DMS53 (cell line): ENCODE data around the gene RGS3.
A peak's percentile ranks its signal among the peaks of the same experiment; 100 is the strongest.

Experiments used
- DNase-seq: peaks from one replicate; lab custom pipeline; 2025; lab: John Stamatoyannopoulos, UW

Gene RGS3

DNA sequence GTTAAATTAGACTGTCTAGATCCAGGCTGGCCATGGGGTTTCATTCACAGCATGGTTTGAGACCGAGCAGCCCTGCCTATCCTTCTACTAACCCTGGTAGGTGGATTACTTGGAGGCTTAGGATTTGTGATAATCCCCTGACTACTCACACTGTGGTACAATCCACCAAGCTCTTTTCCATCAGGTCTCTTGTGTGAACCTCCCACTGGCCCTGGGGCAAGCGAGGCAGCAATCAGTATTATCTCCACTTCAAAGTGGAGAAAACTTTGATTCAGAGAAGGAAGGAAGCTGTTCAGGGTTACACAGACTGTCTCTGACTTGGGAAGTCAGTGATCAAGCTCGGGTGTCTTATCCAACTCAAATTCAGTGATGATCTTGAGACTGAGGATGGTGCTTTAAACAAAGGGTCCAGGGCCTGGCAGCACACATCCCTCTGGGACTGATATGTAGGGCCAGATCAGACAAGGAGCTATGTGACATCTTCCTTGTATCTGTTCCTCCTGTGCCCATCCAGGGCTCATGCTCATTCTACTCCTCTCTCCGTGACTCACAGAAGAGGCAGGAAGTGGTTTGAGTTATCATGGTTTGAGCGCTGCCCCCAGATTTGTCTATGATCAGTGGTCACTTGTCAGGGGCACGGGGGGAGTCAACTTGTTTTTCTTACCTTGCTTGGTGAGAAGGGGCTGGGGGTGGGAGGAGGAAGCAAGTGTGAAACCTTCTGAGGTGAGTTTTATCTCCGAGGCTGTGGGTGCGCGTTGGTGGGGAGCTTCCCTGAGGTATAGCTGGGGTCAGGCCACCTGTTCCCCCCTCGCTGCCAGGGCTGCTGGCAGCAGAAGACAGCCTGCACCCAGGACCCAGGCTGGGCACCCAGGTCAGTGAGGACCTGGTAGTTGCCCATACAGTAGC, 48.6 kb downstream of the RGS3 start:
- no peak for DNase-seq

DNA sequence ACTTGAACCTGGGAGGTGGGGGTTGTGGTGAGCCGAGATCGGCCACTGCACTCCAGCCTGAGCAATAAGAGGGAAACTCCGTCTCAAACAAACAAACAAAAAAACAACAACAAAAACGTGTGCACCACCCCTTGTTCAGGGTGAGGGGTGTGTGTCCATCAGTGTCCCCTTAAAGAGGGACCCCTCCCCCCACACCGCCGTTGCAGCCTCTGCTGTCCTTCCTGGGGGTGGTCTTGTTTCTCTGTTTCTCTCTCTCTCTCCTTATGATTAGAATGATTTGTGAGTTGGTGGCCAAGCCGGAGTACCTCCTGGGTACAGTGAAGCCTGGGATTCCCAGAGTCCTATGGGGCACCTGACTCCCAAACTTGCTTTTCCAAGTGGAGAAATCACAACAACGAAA, 49.6 kb downstream of the RGS3 start:
- DNase-seq = no peak

DNA sequence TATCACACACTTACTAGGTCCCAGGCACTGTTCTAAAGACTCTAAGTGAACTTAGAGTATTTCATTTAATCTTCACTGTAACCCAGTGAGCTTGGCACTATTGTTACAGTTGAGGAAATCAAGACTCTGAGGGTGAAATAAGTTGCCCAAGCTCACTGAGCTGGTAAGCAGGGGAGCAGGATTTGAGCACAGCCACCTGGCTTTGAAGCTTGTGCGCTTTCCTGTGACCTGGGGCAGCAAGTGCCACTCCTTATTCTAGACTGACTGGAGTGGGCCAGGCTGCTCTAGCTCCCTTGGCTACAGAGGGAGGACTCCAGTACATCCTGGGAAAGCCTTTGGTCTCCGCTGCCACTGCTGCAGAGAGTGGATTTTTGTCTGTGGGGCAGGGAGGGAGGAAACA, 50.0 kb downstream of the RGS3 start:
- no peak for DNase-seq

DNA sequence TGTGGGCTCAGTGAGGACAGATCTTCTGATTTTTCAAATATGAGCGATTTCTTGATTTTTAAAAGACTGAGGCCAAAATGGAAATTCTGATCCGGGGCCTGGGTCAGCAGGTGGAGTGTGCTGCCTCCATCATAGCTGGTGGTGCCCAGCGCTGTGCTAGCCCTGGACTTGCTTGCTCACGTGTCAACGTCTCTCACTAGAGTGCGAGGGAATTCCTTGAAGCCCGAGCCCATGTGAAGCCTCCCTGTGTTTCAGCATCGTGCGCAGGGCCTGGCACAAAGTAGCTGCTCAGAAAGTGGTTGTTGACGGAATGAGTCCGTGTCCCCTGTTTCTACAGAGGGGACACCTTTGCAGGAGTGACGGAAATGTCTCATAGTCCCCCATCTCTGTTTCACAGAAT, 50.5 kb downstream of the RGS3 start:
- DNase-seq = no peak

DNA sequence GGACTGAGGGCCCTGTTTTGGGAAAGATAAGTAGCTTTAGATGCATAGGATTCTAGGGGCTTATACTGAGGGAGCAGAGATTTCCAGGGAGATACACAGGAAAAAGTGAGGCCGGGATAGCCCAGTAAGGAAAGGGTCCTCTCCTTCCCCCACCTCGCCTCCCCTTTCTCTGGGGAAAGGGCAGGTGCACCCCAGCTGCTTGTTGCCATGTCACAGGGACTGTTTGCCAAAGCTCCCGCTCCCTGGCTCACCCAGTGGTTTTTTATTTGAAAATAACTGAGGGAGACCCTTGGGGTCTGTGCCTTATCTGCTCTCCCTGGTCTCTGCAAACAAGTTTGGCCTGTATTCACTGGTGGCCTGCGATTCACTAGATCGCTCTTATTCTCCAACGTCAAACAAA, 51.2 kb downstream of the RGS3 start:
- no peak for DNase-seq

DNA sequence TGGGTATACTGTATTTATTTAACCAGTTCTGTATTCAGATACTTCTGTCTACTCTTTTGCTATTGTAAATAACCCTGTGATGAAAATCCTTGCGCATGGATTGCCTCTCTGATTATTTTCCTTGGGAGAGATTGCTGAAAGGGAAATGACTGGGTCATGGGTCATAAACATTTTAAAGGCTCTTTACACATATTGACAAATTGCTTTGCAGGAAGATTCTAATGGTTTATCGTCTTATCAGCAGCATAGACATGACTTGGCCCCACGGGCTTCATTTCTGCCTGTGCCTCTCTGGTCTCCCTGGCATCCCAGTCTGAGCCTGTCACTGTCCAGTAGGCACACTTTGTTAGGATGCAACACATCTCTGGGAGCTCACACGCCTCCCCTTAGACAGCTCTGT, 52.3 kb downstream of the RGS3 start:
- DNase-seq = no peak

DNA sequence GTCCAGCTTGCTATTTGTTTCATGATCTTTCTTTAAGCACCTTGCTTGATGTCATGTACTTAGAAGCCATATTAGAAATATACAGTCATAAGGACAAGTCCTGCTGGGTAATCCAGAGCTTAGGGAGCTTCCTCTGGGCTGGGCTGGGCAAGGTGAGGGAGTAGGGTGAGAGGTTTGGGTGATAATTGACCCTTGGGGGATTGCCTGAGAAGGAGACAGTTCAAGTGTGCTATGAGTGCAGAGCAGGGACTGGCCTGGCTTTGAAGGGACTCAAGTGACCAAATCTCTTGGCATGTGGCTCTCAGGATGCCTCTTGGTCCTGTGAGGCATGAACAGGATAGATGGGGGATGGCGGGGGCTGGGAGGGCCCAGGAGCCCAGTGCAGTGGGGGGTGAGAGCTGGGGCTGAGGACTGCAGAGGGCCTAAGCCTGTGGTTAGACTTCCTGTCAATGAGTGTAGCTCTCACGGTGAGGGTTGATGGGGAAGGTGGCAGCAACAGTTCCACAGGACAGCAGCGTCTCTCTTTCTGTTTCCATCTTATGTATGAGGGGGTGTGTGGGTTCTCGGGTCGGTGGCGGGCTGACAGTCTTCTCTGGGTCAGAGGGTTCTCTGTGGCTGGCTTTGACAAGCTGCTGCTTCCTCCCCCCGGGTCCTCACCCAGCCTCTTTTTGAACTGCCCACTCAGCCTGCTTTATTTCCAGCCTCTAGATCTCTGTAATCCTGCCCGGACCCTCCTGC, 53.5 kb downstream of the RGS3 start:
- no peak for DNase-seq

DNA sequence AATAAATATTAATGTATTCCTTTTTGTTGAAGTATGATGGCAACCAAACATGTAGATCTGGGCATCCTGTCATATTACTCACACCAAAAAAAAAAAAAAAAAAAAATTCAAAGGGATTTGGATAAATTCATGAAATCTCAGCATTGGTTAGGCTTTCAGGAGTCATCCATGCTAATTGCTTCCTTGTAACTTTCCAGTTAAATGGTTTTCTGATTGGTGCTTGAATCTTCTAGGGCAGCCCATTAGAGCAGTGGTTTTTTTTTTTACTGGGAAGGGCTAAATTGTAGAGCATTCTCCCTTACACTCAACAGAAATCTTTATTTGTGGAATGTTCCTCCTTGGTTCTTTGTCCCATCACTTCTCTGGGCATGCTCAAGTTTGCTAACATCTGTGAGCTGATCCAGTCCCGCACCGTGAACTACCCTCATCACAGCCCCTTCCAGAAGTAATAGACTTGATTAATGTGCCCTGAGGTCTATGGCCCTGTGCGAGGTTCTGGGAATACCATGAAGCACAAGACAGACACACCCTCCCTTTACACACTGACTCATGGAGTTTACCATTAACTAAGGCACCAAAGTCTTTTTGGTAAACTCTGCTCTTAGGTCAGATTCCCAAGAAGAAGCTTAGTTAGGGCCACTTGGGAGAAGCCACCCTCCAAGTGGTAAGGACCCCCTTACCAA, 56.0 kb downstream of the RGS3 start:
- no peak for DNase-seq

DNA sequence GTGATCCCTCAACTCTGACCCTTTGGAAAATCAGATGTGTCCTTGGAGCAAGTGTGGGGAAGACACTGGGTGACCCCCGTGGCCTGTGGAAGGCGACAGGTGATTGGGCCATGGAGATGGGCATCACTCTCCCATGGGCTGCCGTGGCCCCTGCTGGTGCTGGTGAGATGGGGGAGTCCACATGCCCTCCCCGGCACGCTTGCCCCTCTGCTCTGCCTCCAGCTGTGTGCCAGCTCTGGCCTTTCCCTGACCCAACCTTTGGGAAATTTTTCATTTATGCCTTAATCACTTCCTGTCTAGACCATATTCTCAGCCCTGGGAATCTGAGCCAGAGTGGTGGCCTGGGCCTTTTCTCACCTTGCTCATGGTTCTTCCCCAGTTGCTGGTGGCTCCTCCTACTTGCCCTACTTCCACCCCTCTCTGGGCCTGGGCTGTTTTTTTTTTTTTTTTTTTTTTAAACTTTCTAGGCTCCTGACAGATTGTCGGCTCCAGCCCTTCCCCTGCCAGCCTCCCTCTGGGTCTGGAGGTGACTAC, 56.6 kb downstream of the RGS3 start:
- DNase-seq = peak; percentile 3

DNA sequence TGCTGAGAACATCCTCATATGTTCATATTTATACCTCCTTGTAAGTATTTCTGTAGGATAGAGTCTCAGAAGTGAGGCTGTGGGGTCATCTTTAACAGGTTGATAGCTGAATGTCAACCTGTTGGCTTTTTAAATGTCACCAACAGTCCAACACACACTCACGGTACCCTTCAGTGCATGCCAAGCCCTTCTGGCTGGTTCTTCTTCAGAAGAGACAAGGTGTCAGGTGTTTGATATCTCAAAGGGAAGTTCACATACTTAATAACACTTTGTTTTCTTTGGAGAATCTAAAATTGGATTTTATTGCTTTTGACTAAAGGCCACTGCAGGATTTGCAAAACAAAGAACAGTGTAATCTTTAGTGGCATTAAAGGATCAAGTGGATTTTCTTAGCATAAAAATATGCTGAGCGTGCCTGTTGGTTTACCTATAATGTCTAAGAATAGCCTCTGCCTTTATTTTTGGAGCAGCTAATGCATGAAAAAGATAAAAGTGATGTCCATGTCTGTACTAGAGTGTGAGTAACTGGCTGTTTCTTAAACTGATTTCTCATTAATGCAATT, 58.2 kb downstream of the RGS3 start:
- no peak for DNase-seq

DNA sequence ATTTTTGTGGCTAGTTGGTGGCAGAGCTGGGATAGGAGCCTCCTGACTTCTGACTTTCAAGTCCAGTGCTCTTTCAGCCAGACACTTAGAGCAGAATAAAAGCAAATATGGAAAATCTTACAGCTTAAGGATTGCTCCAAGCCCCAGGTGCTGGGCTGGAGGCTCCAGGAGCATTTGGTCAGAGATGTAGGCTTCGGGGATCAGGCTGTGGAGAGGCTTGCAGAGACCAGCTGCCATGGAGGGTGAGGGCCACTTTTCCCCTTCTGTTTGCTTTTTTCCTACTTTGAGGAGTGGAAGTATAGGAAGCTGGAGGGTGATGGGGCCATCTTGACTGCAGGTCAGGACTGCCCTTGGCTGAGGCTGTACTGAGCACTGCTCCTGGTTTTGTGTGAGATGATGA, 58.9 kb downstream of the RGS3 start:
- DNase-seq = no peak

DNA sequence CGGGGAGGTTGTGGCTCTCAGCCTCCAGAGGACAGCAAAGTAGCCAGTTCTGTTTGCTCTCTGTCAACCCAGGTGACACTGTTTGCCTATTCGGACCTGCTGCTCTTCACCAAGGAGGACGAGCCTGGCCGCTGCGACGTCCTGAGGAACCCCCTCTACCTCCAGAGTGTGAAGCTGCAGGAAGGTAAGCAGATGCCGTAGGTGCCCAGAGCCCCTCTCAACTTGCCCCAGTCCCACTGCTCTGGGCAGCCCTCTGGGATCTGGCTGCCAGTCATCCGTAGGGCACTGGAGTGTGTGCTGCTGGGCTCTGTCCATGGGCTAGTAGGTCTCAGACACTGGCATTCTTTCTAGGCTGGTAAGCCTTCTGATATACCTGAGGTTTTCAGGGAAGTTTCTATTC, 59.3 kb downstream of the RGS3 start:
- no peak for DNase-seq

DNA sequence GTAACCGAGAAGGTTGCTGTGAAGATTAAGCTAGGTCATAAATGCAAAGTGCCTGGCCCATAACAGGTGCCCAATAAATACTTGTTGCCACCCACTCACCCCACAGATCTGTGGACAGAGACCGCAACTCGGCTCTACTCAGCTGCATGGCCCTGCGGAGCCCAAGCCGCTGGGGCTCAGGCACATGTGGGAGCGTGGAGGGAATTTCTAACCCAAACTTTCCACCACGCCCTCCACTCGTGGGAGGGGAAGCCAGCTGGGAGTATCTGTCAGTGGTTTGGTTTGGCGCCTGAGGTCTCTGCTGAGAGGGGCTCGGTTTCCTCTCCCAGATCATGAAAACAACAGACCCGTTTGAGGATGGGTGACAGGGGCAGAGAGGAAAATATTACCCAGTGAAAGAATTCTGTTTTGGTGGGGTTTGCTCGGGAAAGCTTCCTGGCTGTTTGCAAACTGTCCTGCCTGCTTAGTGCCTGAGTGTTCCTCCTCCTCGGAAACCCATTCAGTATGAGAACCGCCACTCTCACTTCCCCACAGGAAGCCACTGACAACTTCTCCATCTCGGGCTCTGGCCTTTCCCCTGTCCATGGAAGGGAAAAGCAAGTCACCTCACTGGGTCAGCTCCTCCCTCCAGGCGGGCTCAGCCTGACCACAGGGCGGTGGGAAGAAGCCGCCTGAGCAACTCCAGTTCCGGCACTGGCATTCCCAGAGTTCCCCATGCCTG, 60.1 kb downstream of the RGS3 start:
- no peak for DNase-seq

DNA sequence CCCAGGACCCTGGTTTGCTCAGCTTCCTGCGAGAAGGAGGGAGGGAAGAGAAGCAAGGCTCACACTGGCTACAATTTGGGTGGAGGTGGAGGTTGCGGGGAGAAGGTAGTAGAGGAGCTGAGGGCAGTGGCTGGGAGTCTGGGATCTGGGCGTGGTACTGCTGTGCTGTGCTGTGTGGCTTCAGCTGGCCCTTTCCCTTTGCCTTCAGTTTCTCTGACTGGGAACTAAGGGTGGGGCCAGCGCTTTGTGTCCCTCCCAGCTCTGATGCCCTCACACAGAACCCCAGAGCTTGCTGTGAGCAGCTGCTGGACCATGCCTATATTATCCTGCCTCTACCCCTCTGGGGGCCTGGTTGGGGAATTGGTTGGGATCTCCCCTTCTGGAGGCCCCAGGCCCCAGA, 60.9 kb downstream of the RGS3 start:
- no peak for DNase-seq

DNA sequence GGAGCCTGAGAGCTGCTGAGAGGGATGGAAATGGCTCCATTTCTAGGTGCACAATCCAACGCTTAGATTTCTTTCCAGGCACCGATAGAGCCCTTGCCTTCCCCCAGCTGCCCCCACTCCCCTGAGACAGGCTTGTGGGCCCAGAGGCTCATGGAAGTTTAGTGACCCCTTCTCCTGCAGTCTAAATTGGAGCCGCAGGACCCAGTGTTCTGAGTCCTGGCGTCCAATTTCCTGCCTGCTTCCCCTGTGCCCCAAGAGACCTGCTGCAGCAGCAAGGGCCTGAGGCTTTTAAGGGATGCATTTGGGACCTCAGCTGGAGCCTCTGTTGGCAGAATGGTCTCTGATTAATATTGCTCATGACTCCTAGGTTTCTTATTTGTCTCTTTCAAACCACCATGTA, 61.7 kb downstream of the RGS3 start:
- no peak for DNase-seq

DNA sequence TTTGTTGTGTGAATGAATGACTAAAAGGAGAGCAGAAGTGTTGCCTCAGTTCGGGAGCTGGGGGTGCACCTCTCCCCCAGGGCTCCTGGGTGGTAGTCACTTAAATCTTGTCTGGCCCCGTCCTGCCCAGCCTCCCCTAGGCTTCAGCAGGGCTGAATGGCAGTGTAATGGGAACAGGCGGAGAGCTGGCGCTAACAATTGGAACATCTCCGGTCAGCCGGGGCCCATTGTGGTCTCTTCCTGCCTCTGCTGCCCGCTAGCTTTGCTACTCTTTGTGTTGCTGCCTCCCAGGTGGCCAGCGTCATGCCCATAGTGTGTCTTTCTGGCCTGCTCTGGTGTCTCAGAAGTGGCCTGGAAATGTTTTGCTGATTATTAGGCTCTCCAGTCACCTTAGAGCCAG, 62.3 kb downstream of the RGS3 start:
- DNase-seq = no peak

DNA sequence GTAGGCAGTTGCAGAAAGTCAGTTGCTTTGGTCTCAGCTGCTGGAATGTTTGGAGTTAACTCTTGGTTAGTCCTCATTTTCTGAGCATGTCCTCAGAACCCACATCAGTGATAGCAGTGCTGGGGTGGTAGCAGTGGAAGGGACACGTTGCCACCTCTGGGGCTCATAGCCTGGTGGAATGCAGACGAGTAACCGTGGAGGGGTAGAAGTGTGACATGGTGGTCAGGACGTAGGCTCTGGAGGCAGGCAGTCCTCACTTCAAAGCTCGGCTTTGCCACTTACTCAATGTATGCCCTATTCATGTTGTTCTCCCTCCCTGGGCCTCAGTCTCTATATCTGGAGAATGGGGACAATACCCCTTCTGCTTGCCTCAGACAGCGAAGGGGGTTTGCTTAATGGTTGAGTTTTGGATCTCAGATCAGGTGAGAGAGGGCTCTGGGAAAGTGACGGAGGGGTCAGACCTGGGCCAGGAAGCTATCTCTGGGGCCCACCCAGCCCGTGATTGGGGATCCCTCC, 62.8 kb downstream of the RGS3 start:
- DNase-seq = no peak

DNA sequence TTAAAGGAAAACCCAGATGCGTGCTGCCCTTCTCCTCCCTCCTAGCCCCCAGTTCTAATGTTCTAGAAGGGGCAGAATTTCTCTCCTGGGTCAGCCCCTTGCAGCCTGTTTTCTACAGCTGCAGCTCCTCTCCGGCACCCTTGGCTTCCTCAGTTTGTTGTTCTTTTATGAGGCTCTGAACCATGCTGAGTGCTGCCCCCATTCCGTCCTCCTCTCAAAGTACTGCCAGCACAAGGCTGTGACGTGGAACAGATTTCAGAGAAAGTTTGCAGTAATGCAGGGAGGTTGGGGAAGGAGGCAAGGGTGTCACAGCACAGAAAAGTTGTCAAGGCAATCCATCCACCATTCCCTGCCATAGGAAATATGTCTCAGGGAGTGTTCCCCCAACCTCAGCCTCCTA, 63.3 kb downstream of the RGS3 start:
- no peak for DNase-seq

DNA sequence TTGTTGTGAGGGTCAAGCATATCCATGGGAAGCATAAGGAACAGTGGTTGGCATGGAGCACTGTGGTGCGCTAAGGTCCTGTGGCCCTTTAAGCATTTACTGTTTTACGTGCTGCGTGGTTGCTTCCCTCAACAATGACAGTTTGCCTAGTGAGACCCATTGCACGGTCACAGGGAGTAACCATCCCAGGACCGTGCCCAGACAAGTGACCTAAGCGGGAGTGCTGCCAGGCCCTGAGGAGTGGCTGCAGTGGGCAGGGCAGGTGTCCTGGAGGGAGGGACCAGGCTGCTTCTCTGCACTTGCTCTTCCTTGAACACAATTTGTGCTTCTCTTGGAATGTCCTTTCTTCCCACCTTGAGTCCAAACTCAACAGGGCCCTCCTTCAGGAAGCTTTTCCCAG, 64.6 kb downstream of the RGS3 start:
- no peak for DNase-seq

DNA sequence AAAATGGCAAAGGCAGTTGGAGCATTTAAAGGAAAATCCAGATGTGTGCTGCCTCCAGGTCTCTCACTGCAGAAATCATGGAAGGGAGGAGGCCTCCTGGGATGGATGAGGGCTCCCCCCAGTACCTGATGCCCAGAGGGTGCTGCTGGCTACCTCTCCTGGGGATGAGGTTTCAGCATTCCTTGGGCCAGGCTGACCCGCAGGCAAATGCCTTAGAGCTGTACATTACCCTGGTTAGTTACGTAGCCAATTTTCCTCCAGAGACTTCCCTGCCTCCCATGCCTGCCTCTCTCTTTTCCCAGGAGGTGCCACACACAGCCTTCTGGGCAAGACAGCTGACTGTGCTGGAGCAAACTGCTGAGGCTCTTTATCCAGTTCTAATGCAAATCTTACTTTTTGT, 65.3 kb downstream of the RGS3 start:
- no peak for DNase-seq

DNA sequence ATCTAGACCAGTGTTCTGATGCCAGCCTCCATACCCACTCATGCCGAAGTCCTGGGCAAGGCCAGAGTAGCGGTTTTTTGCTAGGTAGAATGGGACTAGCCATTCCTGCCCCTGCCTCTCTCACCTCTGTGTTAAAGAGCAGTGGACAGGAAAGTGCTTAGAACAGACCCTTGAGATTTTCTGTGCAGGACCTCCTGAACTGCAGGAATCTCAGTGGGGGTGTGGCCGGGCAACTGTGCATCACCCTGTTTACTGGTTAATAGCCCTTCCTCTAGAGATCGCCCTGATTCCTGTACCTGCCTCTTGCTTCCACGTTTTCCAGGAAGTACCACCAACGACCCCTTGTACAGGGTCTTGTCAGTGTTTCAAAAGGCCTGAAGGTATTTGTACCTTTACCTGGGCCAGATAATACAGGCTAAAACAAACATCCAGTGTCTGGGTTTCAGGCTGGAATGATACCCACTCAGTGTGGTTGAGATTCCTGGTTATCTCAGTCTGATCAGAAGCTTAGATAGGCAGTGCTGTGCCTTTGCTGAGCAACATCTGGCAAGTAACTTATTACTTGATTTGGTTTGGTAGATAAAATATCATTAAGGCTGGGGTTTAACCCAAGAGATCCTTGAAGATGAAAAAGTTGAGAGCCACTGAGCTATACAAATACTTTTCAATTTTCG, 65.9 kb downstream of the RGS3 start:
- DNase-seq = no peak
